HG02840 (cell line): Measurements from ENCODE around the gene LRRC9.
"Not testable (repeated sequence)": the region's sequence is repeated elsewhere in the genome, so short reads cannot be mapped to it uniquely, and the experiment has no call there.

Experiments
- ATAC-seq: cut with Tn5 transposase; IDR thresholded peaks from one replicate; pipeline ENCODE4 v1.9.1; 2021; ENCODE audit warnings: mild to moderate bottlenecking, moderate library complexity, moderate number of reproducible peaks; ENCODE audit not compliant: unreplicated experiment, low FRiP score

Gene LRRC9

DNA sequence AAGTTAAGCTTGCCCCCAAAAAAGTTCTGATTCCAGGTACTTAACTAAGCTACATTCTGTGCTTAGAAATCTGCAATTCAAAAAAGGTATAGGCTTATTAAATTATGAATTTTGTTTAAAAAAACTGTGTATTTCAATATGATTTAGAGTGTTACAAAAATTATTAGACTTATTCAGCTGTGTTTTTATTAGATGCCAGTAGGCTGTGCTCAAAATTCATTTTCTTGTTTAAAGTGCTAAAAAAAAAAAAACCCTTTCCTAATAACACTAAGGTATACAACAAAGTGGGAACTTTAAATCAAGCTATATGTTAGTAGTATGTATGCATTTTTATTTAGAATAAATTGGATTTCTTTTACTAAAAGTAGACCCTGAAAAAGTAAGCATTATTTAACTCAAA lies 25.0 kb downstream of the LRRC9 start:
- no peak for ATAC-seq

GRCh38 chr14:59952141-59952540 lies 32.2 kb downstream of the LRRC9 start:
- ATAC-seq, result not testable (repeated sequence)

DNA sequence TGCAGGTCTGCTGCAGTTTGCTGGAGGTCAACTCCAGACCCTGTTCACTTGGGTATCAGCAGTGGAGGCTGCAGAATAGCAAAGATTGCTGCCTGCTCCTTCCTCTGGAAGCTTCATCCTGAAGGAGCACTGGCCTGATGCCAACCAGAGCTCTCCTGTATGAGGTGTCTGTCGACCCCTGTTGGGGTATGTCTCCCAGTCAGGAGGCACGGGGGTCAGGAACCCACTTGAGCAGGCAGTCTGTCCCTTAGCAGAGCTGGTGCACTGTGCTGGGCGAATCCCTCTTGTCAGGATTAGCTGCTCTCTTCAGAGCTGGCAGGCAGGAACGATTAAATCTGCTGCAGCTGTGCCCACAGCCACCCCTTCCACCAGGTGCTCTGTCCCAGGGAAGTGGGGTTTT lies 37.9 kb downstream of the LRRC9 start:
- not testable (repeated sequence) for ATAC-seq

- no peak for ATAC-seq
Measured at GRCh38 chr14:59959668-59960067, 39.7 kb downstream of the LRRC9 start.

GRCh38 chr14:59961518-59962062 lies 41.6 kb downstream of the LRRC9 start:
- ATAC-seq, result no peak

- ATAC-seq, result no peak
Measured at GRCh38 chr14:59964251-59965007, 44.5 kb downstream of the LRRC9 start.

DNA sequence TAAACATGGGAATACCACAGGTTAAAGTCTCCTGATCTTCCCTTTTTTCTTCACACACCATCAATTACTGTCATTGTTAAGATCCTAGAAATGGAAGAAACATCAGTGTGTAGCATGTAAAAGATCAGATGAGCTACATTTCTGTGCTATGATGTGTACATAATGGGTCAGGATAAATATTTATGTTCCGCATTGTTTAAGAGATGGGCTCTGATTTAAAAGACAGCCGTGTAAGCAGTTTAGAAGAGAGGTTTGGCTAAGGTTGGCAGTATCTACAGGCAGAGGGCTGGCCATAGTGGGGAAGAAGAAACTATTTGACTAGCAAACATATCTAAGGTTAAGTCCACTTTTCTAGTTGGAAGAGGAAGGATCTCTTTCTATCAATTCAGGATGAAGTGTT lies 49.4 kb downstream of the LRRC9 start:
- no peak for ATAC-seq

- no peak for ATAC-seq
Measured at GRCh38 chr14:59981564-59981963, 61.6 kb downstream of the LRRC9 start.

DNA sequence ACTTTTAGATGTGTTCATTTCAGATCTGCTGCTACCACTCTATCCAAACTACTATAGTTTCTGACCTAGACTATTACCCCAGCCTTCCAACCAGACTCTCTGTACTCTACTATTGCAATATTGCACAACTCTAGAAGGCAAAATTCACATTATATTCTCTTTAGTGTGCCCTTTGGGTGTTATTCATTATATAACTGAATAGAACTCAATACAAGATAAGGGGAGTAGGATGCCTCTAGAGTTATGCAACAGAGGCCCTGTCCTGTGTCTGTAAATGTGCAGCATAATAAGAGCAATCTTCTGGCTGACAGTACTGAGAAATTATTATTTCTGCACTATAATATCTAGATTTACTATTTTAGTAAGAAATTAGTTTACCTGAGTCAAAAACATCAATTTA lies 63.1 kb downstream of the LRRC9 start:
- no peak for ATAC-seq

- ATAC-seq, result no peak
Measured at GRCh38 chr14:59986556-59987059, 66.7 kb downstream of the LRRC9 start.

GRCh38 chr14:59997449-59997848 lies 77.5 kb downstream of the LRRC9 start:
- ATAC-seq, result no peak

DNA sequence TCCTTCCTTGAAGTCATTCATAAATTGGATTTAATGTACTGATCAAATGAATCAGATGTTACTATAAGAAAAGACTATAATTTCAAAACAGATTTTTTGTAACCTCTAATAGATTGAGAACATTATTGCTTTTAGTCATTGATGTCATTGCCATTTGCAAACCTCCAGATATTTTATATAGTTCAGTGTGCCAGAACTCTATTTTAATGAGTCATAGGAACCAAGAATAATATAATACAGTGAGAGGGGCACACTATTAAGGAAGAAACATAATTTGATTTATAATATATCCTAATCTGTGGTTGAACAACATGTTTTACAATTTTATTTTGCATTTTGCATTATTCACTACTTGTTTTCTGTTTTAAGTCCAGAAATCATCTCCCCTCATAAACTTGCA lies 78.0 kb downstream of the LRRC9 start:
- ATAC-seq, result no peak

GRCh38 chr14:59998564-59998963 lies 78.6 kb downstream of the LRRC9 start:
- ATAC-seq, result no peak

- ATAC-seq, result no peak
Measured at GRCh38 chr14:60002819-60003492, 83.0 kb downstream of the LRRC9 start.

GRCh38 chr14:60003991-60004390 lies 84.0 kb downstream of the LRRC9 start:
- ATAC-seq, result no peak

DNA sequence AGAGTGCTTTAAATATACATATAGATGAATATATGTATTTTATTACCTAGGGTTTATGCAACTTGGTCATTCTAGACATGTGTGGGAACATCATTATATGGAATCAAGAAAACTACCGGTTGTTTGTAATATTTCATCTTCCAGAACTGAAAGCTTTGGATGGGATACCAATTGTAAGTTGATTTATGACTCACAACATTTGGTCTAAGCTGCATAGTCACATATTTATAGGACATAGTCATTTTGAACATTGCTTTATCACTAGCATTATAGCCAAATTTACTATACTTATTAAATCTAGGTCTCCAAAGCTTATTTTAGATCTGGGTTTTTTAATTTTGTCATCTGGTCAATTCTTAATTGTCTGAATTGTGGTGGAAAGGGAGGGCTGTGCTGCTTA lies 88.1 kb downstream of the LRRC9 start:
- no peak for ATAC-seq

DNA sequence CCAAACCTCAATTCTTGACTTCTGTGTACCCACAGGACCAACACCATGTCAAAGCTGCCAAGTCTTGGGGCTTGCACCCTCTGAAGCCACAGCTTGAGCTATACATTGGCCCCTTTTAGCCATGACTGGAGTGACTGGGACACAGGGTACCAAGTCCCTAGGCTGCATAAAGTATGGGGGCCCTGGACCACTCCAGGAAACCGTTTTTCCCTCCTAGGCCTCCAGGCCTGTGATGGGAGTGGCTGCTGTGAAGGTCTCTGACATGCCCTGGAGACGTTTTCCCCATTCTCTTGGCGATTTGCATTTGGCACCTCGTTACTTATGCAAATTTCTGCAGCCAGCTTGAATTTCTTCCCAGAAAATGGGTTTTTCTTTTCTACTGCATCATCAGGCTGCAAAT lies 90.3 kb downstream of the LRRC9 start:
- ATAC-seq, result not testable (repeated sequence)

DNA sequence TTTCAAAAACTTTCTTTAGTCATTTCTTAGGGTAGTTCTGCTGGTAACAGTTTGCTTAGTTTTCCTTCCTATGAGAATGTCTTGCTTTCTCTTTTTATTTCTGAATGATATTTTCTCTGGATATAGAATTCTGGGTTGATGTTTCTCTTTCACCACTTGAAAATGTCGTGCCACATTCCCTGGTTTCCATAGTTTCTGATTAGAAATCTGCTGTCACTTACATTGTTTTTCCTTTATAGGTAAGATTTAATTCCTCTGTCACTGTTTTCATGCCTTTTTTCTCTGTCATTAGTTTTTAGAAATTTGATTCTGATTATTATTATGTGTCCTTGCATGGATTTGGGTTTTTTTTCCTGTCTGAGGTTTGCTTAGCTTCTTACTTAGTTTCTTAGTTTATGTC lies 94.5 kb downstream of the LRRC9 start:
- ATAC-seq, result no peak

GRCh38 chr14:60021619-60022018 lies 101.7 kb downstream of the LRRC9 start:
- ATAC-seq, result no peak

GRCh38 chr14:60025571-60025970 lies 105.6 kb downstream of the LRRC9 start:
- ATAC-seq, result no peak

GRCh38 chr14:60035177-60035576 lies 115.2 kb downstream of the LRRC9 start:
- no peak for ATAC-seq

- ATAC-seq, result not testable (repeated sequence)
Measured at GRCh38 chr14:60047976-60048375, 128.0 kb downstream of the LRRC9 start.
